ENCODE measurements around the gene PELI2. TPM values are rescaled to one million over a fixed set of nuclear protein-coding genes. Genes with fewer than 3 reads are reported as not detected.

Gene PELI2
- total RNA-seq, 1 experiment from 2014 or later: 2.0 TPM

GRCh38 chr14:56244138-56244789 lies 126.1 kb downstream of the PELI2 start:
- ATAC-seq (no peak), DNase-seq (ENCODE audit: low read depth, low spot score) (no peak)
- BruUV-seq (replicated peaks): no TSS peak
- ChIA-PET RAD21 (ENCODE audit: low non-redundant PET in 1 of 2, low total read pairs in 2 of 2, uncharacterized antibody in 2 of 2, unreplicated experiment in 2 of 2) (no interaction called here), POLR2A (no interaction called here), CTCF (no interaction called here)
- Histone ChIP-seq H3K4me1 (ENCODE audit: control insufficient read depth in 1 of 2, insufficient read depth in 2 of 2, low read length in 2 of 2) (no peaks in the 10 kb centered on the region), H3K36me3 (ENCODE audit: control insufficient read depth in 1 of 2, insufficient read depth in 2 of 2, low read length in 2 of 2) (no peaks in the 10 kb centered on the region), H4K20me1 (ENCODE audit: insufficient read depth) (no peaks in the 10 kb centered on the region), H3K9me2 (ENCODE audit: insufficient read depth) (no peaks in the 10 kb centered on the region), H3K27me3 (ENCODE audit: insufficient read depth, low read length) (peaks cover 23% of the 10 kb centered on the region; the same call in 1 of the 2 replicates), H3K27ac (ENCODE audit: low read depth, low read length) (no peak overlapping the region), H3K4me2 (ENCODE audit: low read length) (no peak overlapping the region), H3K9me3 (ENCODE audit: control insufficient read depth in 1 of 2, insufficient read depth in 1 of 2, low read depth in 1 of 2, low read length in 2 of 2) (no peaks in the 10 kb centered on the region), H2AFZ (ENCODE audit: low read depth, low read length, poor library complexity, severe bottlenecking) (no peak overlapping the region), H3K9ac (ENCODE audit: low read length) (no peak overlapping the region), H3K79me2 (ENCODE audit: insufficient read depth, low read length) (no peaks in the 10 kb centered on the region), H3K4me3 (replicated peaks in 1 of 2; ENCODE audit: low read depth in 1 of 2, low read length in 2 of 2) (no peak overlapping the region)
- intact Hi-C loops (cut with micrococcal nuclease): no loop called here
- no peak for TF ChIP-seq ZNF274 (IDR thresholded peaks at IDR 0.05; ENCODE audit: low read depth, low read length)
- no peak for TF ChIP-seq RAD21 (IDR thresholded peaks at IDR 0.05; ENCODE audit: low read depth)
- TF ChIP-seq SP1 (IDR thresholded peaks at IDR 0.05; ENCODE audit: low read depth): no peak
- TF ChIP-seq FOSL1 (IDR thresholded peaks at IDR 0.05; ENCODE audit: low read depth): no peak
- no peak for TF ChIP-seq SRF (IDR thresholded peaks at IDR 0.05; ENCODE audit: low read depth)
- no peak for TF ChIP-seq CBX3 (IDR thresholded peaks at IDR 0.05; ENCODE audit: low read depth)
- no peak for TF ChIP-seq YY1 (IDR thresholded peaks at IDR 0.05; ENCODE audit: extremely low read depth, insufficient replicate concordance, low read depth, low read length)
- no peak for TF ChIP-seq ZBTB33 (IDR thresholded peaks at IDR 0.05; ENCODE audit: extremely low read depth, insufficient replicate concordance, low read length)
- no peak for TF ChIP-seq JUND (IDR thresholded peaks at IDR 0.05)
- no peak for TF ChIP-seq POLR2A (IDR thresholded peaks at IDR 0.05; ENCODE audit: borderline replicate concordance, extremely low read depth, insufficient read depth, insufficient read length)
- no peak for TF ChIP-seq REST (IDR thresholded peaks at IDR 0.05; ENCODE audit: low read depth)
- no peak for TF ChIP-seq MAX (IDR thresholded peaks at IDR 0.05)
- no peak for TF ChIP-seq CEBPB (IDR thresholded peaks at IDR 0.05; ENCODE audit: low read depth)
- TF ChIP-seq ELF1 (IDR thresholded peaks at IDR 0.05; ENCODE audit: borderline replicate concordance, low read depth): no peak
- no peak for TF ChIP-seq CTCF (IDR thresholded peaks at IDR 0.05 in 2 of 3, conservative IDR thresholded peaks at IDR 0.05 in 1 of 3; ENCODE audit: borderline replicate concordance in 1 of 3, insufficient read depth in 1 of 3, low read depth in 2 of 3, low read length in 2 of 3)
- TF ChIP-seq EZH2phosphoT487 (IDR thresholded peaks at IDR 0.05; ENCODE audit: borderline replicate concordance): no peak
- TF ChIP-seq ZFX (IDR thresholded peaks at IDR 0.05): no peak
